GM18502 (cell line): ENCODE data around the gene KCNJ16.

Experiments
- ATAC-seq: cut with Tn5 transposase; IDR thresholded peaks from one replicate; pipeline ENCODE4 v1.9.1; 2021; ENCODE audit warnings: mild to moderate bottlenecking; ENCODE audit not compliant: unreplicated experiment, poor library complexity

Gene KCNJ16

GRCh38 chr17:70123193-70123592 is 48.2 kb downstream of the KCNJ16 start:
- no peak for ATAC-seq

- no peak for ATAC-seq
These were observed 49.7 kb downstream of the KCNJ16 start for GRCh38 chr17:70124723-70125122.

- no peak for ATAC-seq
These were observed 52.3 kb downstream of the KCNJ16 start for GRCh38 chr17:70127221-70127873.

GRCh38 chr17:70128727-70129238 is 53.8 kb downstream of the KCNJ16 start:
- no peak for ATAC-seq

GRCh38 chr17:70130289-70130688 is 55.3 kb downstream of the KCNJ16 start:
- no peak for ATAC-seq

- ATAC-seq: no peak
These were observed 57.5 kb downstream of the KCNJ16 start for GRCh38 chr17:70132505-70132904.

GRCh38 chr17:70134042-70134441 is 59.0 kb downstream of the KCNJ16 start:
- no peak for ATAC-seq

- ATAC-seq: no peak
These were observed 59.8 kb downstream of the KCNJ16 start for GRCh38 chr17:70134777-70135176.

GRCh38 chr17:70136131-70136530 is 61.1 kb downstream of the KCNJ16 start:
- ATAC-seq: no peak

- ATAC-seq: peak; percentile 99
These were observed 62.6 kb downstream of the KCNJ16 start for GRCh38 chr17:70137451-70138230.

- ATAC-seq: no peak
These were observed 63.4 kb downstream of the KCNJ16 start for GRCh38 chr17:70138291-70138865.

GRCh38 chr17:70139449-70139993 is 64.5 kb downstream of the KCNJ16 start:
- no peak for ATAC-seq

GRCh38 chr17:70144260-70144846 is 69.3 kb downstream of the KCNJ16 start:
- ATAC-seq: no peak

- ATAC-seq: no peak
These were observed 78.2 kb downstream of the KCNJ16 start for GRCh38 chr17:70153210-70153609.

GRCh38 chr17:70157151-70157550 is 82.1 kb downstream of the KCNJ16 start:
- ATAC-seq: no peak

GRCh38 chr17:70158180-70158579 is 83.2 kb downstream of the KCNJ16 start:
- ATAC-seq: no peak

- no peak for ATAC-seq
These were observed 83.6 kb downstream of the KCNJ16 start for GRCh38 chr17:70158591-70158990.

GRCh38 chr17:70159980-70160379 is 85.0 kb downstream of the KCNJ16 start:
- ATAC-seq: no peak

GRCh38 chr17:70161519-70161918 is 86.5 kb downstream of the KCNJ16 start:
- no peak for ATAC-seq

- no peak for ATAC-seq
These were observed 90.4 kb downstream of the KCNJ16 start for GRCh38 chr17:70165383-70165782.

- no peak for ATAC-seq
These were observed 91.6 kb downstream of the KCNJ16 start for GRCh38 chr17:70166615-70167014.
